ENCODE measurements around the gene ARID1B. TPM values are rescaled to one million over a fixed set of nuclear protein-coding genes. Genes with fewer than 3 reads are reported as not detected.
"Not testable (repeated sequence)": the region's sequence is repeated elsewhere in the genome, so short reads cannot be mapped to it uniquely, and the experiment has no call there.

ARID1B gene
- total RNA-seq, 1 donor from 2014 or later = 248 TPM

GRCh38 chr6:156940221-156940620 is 163.0 kb downstream of the ARID1B start:
- H3K4me3 Mint-ChIP-seq = no peak overlapping the region
- DNase-seq (no peak), ATAC-seq (ENCODE audit: low read depth) (no peak)
- POLR2A ChIA-PET = no interaction called here
- H3K27me3 Mint-ChIP-seq = no peaks in the 10 kb centered on the region
- H3K9me3 Mint-ChIP-seq = no peaks in the 10 kb centered on the region
- H3K4me1 Mint-ChIP-seq = peaks cover 63% of the 10 kb centered on the region
- no peak for TF ChIP-seq CTCF (IDR thresholded peaks at IDR 0.05)
- CTCF ChIA-PET = no interaction called here
- H3K36me3 Mint-ChIP-seq (ENCODE audit: low read depth) = peaks cover 22% of the 10 kb centered on the region
- no peak overlapping the region for H3K27ac Mint-ChIP-seq
- intact Hi-C loops (cut with micrococcal nuclease) = no loop called here

GRCh38 chr6:156942266-156942665 is 165.1 kb downstream of the ARID1B start:
- ATAC-seq (ENCODE audit: low read depth) (no peak), DNase-seq (no peak)
- ChIA-PET POLR2A (no interaction called here), CTCF (interaction anchor here (2.2 kb wide), 1 partner anchor 9 kb away, joined by 7 read pairs; no protein-coding TSS in a partner anchor)
- H3K36me3 Mint-ChIP-seq (ENCODE audit: low read depth) = peaks cover 9% of the 10 kb centered on the region
- no peak for TF ChIP-seq CTCF (IDR thresholded peaks at IDR 0.05)
- intact Hi-C loops (cut with micrococcal nuclease) = no loop called here
- H3K27me3 Mint-ChIP-seq = no peaks in the 10 kb centered on the region
- H3K4me3 Mint-ChIP-seq = no peak overlapping the region
- peaks cover 67% of the 10 kb centered on the region for H3K4me1 Mint-ChIP-seq
- no peak overlapping the region for H3K27ac Mint-ChIP-seq
- no peaks in the 10 kb centered on the region for H3K9me3 Mint-ChIP-seq

GRCh38 chr6:156943166-156943565 is 166.0 kb downstream of the ARID1B start:
- Mint-ChIP-seq H3K27ac (no peak overlapping the region), H3K4me1 (peaks cover 60% of the 10 kb centered on the region), H3K27me3 (no peaks in the 10 kb centered on the region), H3K9me3 (no peaks in the 10 kb centered on the region), H3K36me3 (ENCODE audit: low read depth) (peaks cover 4% of the 10 kb centered on the region), H3K4me3 (no peak overlapping the region)
- ATAC-seq (ENCODE audit: low read depth) (no peak), DNase-seq (no peak)
- no peak for TF ChIP-seq CTCF (IDR thresholded peaks at IDR 0.05)
- ChIA-PET POLR2A (no interaction called here), CTCF (interaction anchor here (0.7 to 2.2 kb wide), 2 partner anchors 10 to 179 kb away, joined by 3 to 7 read pairs; no protein-coding TSS in a partner anchor)
- intact Hi-C loops (cut with micrococcal nuclease) = no loop called here

GRCh38 chr6:156943816-156944215 is 166.6 kb downstream of the ARID1B start:
- Mint-ChIP-seq H3K27me3 (no peaks in the 10 kb centered on the region), H3K9me3 (no peaks in the 10 kb centered on the region), H3K27ac (no peak overlapping the region), H3K4me3 (no peak overlapping the region), H3K4me1 (peaks cover 58% of the 10 kb centered on the region), H3K36me3 (ENCODE audit: low read depth) (peaks cover 5% of the 10 kb centered on the region)
- CTCF ChIA-PET = interaction anchor here (2.2 kb wide), 1 partner anchor 10 kb away, joined by 7 read pairs; no protein-coding TSS in a partner anchor
- TF ChIP-seq CTCF (IDR thresholded peaks at IDR 0.05) = no peak
- POLR2A ChIA-PET = no interaction called here
- ATAC-seq (ENCODE audit: low read depth) = no peak
- DNase-seq = no peak
- intact Hi-C loops (cut with micrococcal nuclease) = no loop called here

- no peak for TF ChIP-seq CTCF (IDR thresholded peaks at IDR 0.05)
- Mint-ChIP-seq H3K9me3 (no peaks in the 10 kb centered on the region), H3K27me3 (no peaks in the 10 kb centered on the region), H3K4me1 (peaks cover 61% of the 10 kb centered on the region), H3K27ac (no peak overlapping the region), H3K4me3 (no peak overlapping the region), H3K36me3 (ENCODE audit: low read depth) (peaks cover 6% of the 10 kb centered on the region)
- CTCF ChIA-PET = no interaction called here
- no peak for ATAC-seq (ENCODE audit: low read depth)
- intact Hi-C loops (cut with micrococcal nuclease) = no loop called here
- DNase-seq = no peak
- POLR2A ChIA-PET = no interaction called here
Observed at GRCh38 chr6:156944412-156944811, 167.2 kb downstream of the ARID1B start.

- intact Hi-C loops (cut with micrococcal nuclease) = loop anchor here (5.0 kb wide), 1 partner anchor 38 kb away; no protein-coding TSS in a partner anchor
- ATAC-seq (ENCODE audit: low read depth); H3K27ac Mint-ChIP-seq; POLR2A ChIA-PET; H3K27me3 Mint-ChIP-seq; DNase-seq; H3K4me3 Mint-ChIP-seq; H3K36me3 Mint-ChIP-seq (ENCODE audit: low read depth); CTCF ChIA-PET; H3K9me3 Mint-ChIP-seq: not testable (repeated sequence)
- peaks cover 63% of the 10 kb centered on the region for H3K4me1 Mint-ChIP-seq
Observed at GRCh38 chr6:156945789-156946172, 168.6 kb downstream of the ARID1B start.
